HEK293 (cell line): ENCODE data around the gene TNFAIP1.

ENCODE experiments used
- BCL6B ChIP-seq: fragments of 450-650 bp; formaldehyde crosslinking; IDR thresholded peaks from 2 replicates; pipeline ENCODE4 v1.5.1; 2017; ENCODE audit warnings: missing biosample characterization, missing genetic modification characterization
- CTCF ChIP-seq: fragments of 450-650 bp; formaldehyde crosslinking; IDR thresholded peaks from 2 replicates; pipeline ENCODE4 v1.5.1; 2016; ENCODE audit warnings: missing biosample characterization, missing genetic modification characterization
- FEZF1 ChIP-seq: fragments of 450-650 bp; formaldehyde crosslinking; IDR thresholded peaks from 2 replicates; pipeline ENCODE4 v1.5.1; 2016; ENCODE audit warnings: missing biosample characterization, missing genetic modification characterization
- GLIS2 ChIP-seq: fragments of 450-650 bp; formaldehyde crosslinking; IDR thresholded peaks from 2 replicates; pipeline ENCODE4 v1.5.1; 2016; ENCODE audit warnings: missing biosample characterization, missing genetic modification characterization
- OSR2 ChIP-seq: fragments of 450-650 bp; formaldehyde crosslinking; IDR thresholded peaks from 2 replicates; pipeline ENCODE4 v1.5.1; 2016; ENCODE audit warnings: missing biosample characterization, missing genetic modification characterization
- PRDM10 ChIP-seq: fragments of 450-650 bp; formaldehyde crosslinking; IDR thresholded peaks from 2 replicates; pipeline ENCODE4 v1.5.1; 2016; ENCODE audit warnings: missing biosample characterization, missing genetic modification characterization
- RBAK ChIP-seq: fragments of 450-650 bp; formaldehyde crosslinking; IDR thresholded peaks from 2 replicates; pipeline ENCODE4 v1.5.1; 2016; ENCODE audit warnings: missing biosample characterization, missing genetic modification characterization
- REPIN1 ChIP-seq: fragments of 450-650 bp; formaldehyde crosslinking; IDR thresholded peaks from 2 replicates; pipeline ENCODE4 v1.5.1; 2017; ENCODE audit warnings: missing biosample characterization, missing genetic modification characterization, low read depth
- WT1 ChIP-seq: fragments of 450-650 bp; formaldehyde crosslinking; IDR thresholded peaks from 2 replicates; pipeline ENCODE4 v1.5.1; 2016; ENCODE audit warnings: missing biosample characterization, missing genetic modification characterization
- YY1 ChIP-seq: fragments of 450-650 bp; formaldehyde crosslinking; IDR thresholded peaks from 2 replicates; pipeline ENCODE4 v1.5.1; 2018; ENCODE audit warnings: missing biosample characterization, missing genetic modification characterization
- ZBTB20 ChIP-seq: fragments of 450-650 bp; formaldehyde crosslinking; IDR thresholded peaks from 2 replicates; pipeline ENCODE4 v1.5.1; 2016; ENCODE audit warnings: missing biosample characterization, missing genetic modification characterization
- ZFP37 ChIP-seq: fragments of 450-650 bp; formaldehyde crosslinking; IDR thresholded peaks from 2 replicates; pipeline ENCODE4 v1.5.1; 2016; ENCODE audit warnings: missing biosample characterization, missing genetic modification characterization
- ZNF112 ChIP-seq: fragments of 450-650 bp; formaldehyde crosslinking; IDR thresholded peaks from 2 replicates; pipeline ENCODE4 v1.5.0; 2017; ENCODE audit warnings: missing biosample characterization, missing genetic modification characterization
- ZNF138 ChIP-seq: fragments of 450-650 bp; formaldehyde crosslinking; IDR thresholded peaks from 2 replicates; pipeline ENCODE4 v1.5.1; 2016; ENCODE audit warnings: missing biosample characterization, missing genetic modification characterization, borderline replicate concordance
- ZNF146 ChIP-seq: fragments of 450-650 bp; formaldehyde crosslinking; IDR thresholded peaks from 2 replicates; pipeline ENCODE4 v1.5.1; 2016; ENCODE audit warnings: missing biosample characterization, missing genetic modification characterization
- ZNF169 ChIP-seq: fragments of 450-650 bp; formaldehyde crosslinking; IDR thresholded peaks from 2 replicates; pipeline ENCODE4 v1.5.1; 2016; ENCODE audit warnings: missing biosample characterization, missing genetic modification characterization
- ZNF2 ChIP-seq: fragments of 450-650 bp; formaldehyde crosslinking; IDR thresholded peaks from 2 replicates; pipeline ENCODE4 v1.5.1; 2016; ENCODE audit warnings: missing biosample characterization, missing genetic modification characterization
- ZNF423 ChIP-seq: fragments of 450-650 bp; formaldehyde crosslinking; IDR thresholded peaks from 2 replicates; pipeline ENCODE4 v1.5.1; 2016; ENCODE audit warnings: missing biosample characterization, missing genetic modification characterization
- ZNF510 ChIP-seq: fragments of 450-650 bp; formaldehyde crosslinking; IDR thresholded peaks from 2 replicates; pipeline ENCODE4 v1.5.1; 2018; ENCODE audit warnings: mild to moderate bottlenecking, missing genetic modification characterization, missing biosample characterization; ENCODE audit not compliant: insufficient replicate concordance
- ZNF571 ChIP-seq: fragments of 450-650 bp; formaldehyde crosslinking; IDR thresholded peaks from 2 replicates; pipeline ENCODE4 v1.5.0; 2017; ENCODE audit warnings: missing biosample characterization, missing genetic modification characterization
- ZNF639 ChIP-seq: fragments of 450-650 bp; formaldehyde crosslinking; IDR thresholded peaks from 2 replicates; pipeline ENCODE4 v1.5.1; 2016; ENCODE audit warnings: missing biosample characterization, missing genetic modification characterization
- ZNF658 ChIP-seq: fragments of 450-650 bp; formaldehyde crosslinking; IDR thresholded peaks from 2 replicates; pipeline ENCODE4; 2016; ENCODE audit warnings: missing biosample characterization, missing genetic modification characterization
- ZNF670 ChIP-seq: fragments of 450-650 bp; formaldehyde crosslinking; IDR thresholded peaks from 2 replicates; pipeline ENCODE4 v1.5.1; 2016; ENCODE audit warnings: missing biosample characterization, missing genetic modification characterization, low read depth
- ZNF747 ChIP-seq: fragments of 450-650 bp; formaldehyde crosslinking; IDR thresholded peaks from 2 replicates; pipeline ENCODE4 v1.5.1; 2016; ENCODE audit warnings: missing biosample characterization, missing genetic modification characterization
- ZNF776 ChIP-seq: fragments of 450-650 bp; formaldehyde crosslinking; IDR thresholded peaks from 2 replicates; pipeline ENCODE4 v1.5.0; 2017; ENCODE audit warnings: missing biosample characterization, missing genetic modification characterization, borderline replicate concordance
- ZSCAN30 ChIP-seq: fragments of 450-650 bp; IDR thresholded peaks from 2 replicates; pipeline ENCODE4 v1.5.1; 2018; ENCODE audit warnings: missing biosample characterization, mild to moderate bottlenecking, missing genetic modification characterization, moderate library complexity
- TF ChIP-seq, protein P1 (sequence below): fragments of 450-650 bp; formaldehyde crosslinking; IDR thresholded peaks from 2 replicates; pipeline ENCODE4 v1.5.1; 2016; ENCODE audit warnings: missing biosample characterization, missing genetic modification characterization
- TF ChIP-seq, protein P2 (sequence below): fragments of 450-650 bp; formaldehyde crosslinking; optimal IDR thresholded peaks from 2 replicates; pipeline ENCODE3; 2016; ENCODE audit warnings: missing biosample characterization, mild to moderate bottlenecking, missing genetic modification characterization

The TNFAIP1 gene

DNA sequence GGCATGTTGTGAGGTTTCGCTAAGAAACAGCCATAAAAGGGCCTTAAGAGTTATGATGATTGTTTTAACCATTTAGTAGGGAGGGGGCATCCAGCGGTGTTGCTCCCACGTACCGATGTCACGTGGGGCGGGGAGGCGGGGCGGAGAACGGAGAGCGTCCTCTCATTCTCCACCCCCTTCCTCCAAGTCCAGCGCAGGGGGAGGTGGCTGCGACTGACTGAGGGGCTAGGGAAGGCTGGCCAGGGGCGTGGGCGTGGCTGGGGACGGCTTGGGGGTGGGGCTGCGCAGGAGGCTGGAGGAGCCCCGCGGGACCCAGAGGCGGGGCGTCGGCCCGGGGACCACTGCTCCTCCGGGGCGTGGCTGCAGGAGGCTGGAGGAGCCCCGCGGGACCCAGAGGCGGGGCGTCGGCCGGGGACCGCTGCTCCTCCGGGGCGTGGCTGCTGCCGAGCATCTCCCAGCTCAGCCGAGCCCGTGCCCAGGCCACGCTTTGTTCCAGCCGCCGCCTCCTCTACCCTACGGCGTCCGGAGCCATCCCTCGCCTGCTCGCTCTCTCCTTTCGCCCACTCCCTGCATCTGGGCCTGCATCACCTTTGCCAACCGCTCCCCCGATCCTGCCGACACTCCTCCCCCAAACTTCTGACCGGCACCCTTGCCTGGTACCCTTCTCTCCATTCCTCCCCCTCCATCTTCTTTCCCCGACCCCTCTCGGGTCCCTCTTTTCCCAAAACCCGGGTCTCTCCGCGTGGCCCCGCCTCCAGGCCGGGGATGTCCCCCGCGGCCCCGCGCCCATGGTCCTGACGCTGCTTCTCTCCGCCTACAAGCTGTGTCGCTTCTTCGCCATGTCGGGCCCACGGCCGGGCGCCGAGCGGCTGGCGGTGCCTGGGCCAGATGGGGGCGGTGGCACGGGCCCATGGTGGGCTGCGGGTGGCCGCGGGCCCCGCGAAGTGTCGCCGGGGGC is 36.0 kb downstream of the TNFAIP1 start, which contains the start of gene SARM1 (continued):
- TF ChIP-seq ZNF138 (tag by site-specific recombination), result no peak
- no peak for TF ChIP-seq ZNF169 (tag by site-specific recombination)
- no peak for TF ChIP-seq FEZF1 (tag by site-specific recombination)
- TF ChIP-seq RBAK (tag by site-specific recombination), result no peak
- TF ChIP-seq ZNF423 (tag by site-specific recombination), result no peak
- no peak for TF ChIP-seq ZNF747
- TF ChIP-seq ZSCAN30 (tag by site-specific recombination), result 0 out of 2 replicates have a peak, but pooled peaks have one; percentile 48
- TF ChIP-seq, protein P1, sequence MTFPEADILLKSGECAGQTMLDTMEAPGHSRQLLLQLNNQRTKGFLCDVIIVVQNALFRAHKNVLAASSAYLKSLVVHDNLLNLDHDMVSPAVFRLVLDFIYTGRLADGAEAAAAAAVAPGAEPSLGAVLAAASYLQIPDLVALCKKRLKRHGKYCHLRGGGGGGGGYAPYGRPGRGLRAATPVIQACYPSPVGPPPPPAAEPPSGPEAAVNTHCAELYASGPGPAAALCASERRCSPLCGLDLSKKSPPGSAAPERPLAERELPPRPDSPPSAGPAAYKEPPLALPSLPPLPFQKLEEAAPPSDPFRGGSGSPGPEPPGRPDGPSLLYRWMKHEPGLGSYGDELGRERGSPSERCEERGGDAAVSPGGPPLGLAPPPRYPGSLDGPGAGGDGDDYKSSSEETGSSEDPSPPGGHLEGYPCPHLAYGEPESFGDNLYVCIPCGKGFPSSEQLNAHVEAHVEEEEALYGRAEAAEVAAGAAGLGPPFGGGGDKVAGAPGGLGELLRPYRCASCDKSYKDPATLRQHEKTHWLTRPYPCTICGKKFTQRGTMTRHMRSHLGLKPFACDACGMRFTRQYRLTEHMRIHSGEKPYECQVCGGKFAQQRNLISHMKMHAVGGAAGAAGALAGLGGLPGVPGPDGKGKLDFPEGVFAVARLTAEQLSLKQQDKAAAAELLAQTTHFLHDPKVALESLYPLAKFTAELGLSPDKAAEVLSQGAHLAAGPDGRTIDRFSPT (tag by site-specific recombination), result peak; percentile 85
- TF ChIP-seq PRDM10 (tag by site-specific recombination), result peak; percentile 98
- peak; percentile 67; the same call in 1 of the 2 replicates for TF ChIP-seq ZFP37 (tag by site-specific recombination)
- 0 out of 2 replicates have a peak, but pooled peaks have one; percentile 23 for TF ChIP-seq CTCF
- peak; percentile 61; the same call in 1 of the 2 replicates for TF ChIP-seq ZNF2 (tag by site-specific recombination)
- TF ChIP-seq GLIS2 (tag by site-specific recombination), result peak; percentile 84
- no peak for TF ChIP-seq BCL6B (tag by site-specific recombination)
- TF ChIP-seq OSR2 (tag by site-specific recombination), result no peak
- TF ChIP-seq WT1 (tag by site-specific recombination), result peak; percentile 40
- TF ChIP-seq ZNF510 (tag by site-specific recombination), result no peak
- no peak for TF ChIP-seq ZNF571 (tag by site-specific recombination)
- TF ChIP-seq ZNF670 (tag by site-specific recombination), result no peak
- TF ChIP-seq ZNF112 (tag by site-specific recombination), result no peak
- no peak for TF ChIP-seq ZNF146
- TF ChIP-seq ZNF639 (tag by site-specific recombination), result no peak; the same call in 1 of the 2 replicates
- no peak for TF ChIP-seq ZNF776
- TF ChIP-seq, protein P2, sequence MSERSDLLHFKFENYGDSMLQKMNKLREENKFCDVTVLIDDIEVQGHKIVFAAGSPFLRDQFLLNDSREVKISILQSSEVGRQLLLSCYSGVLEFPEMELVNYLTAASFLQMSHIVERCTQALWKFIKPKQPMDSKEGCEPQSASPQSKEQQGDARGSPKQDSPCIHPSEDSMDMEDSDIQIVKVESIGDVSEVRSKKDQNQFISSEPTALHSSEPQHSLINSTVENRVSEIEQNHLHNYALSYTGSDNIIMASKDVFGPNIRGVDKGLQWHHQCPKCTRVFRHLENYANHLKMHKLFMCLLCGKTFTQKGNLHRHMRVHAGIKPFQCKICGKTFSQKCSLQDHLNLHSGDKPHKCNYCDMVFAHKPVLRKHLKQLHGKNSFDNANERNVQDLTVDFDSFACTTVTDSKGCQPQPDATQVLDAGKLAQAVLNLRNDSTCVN (tag by site-specific recombination), result peak; percentile 93
- no peak for TF ChIP-seq ZNF658
- peak; percentile 96 for TF ChIP-seq ZBTB20 (tag by site-specific recombination)
- TF ChIP-seq YY1 (tag by site-specific recombination), result no peak; the same call in none of the 2 replicates
- no peak for TF ChIP-seq REPIN1 (tag by site-specific recombination)
